HG03103 (cell line): Measurements from ENCODE around the gene NID1.
"Not testable (repeated sequence)": the region's sequence is repeated elsewhere in the genome, so short reads cannot be mapped to it uniquely, and the experiment has no call there.

ENCODE experiments used
- ATAC-seq: cut with Tn5 transposase; IDR thresholded peaks from one replicate; pipeline ENCODE4 v1.9.1; 2021; ENCODE audit warnings: low read depth; ENCODE audit not compliant: unreplicated experiment

NID1 gene

GRCh38 chr1:236064674-236065508 is at the start of gene NID1:
Gene NID1 (minus strand): TSS chr1:236065090. CDS start chr1:236065079, 11 bp downstream.
- no peak for ATAC-seq

GRCh38 chr1:236114076-236114747 is 49.3 kb upstream of the NID1 start:
- no peak for ATAC-seq

- no peak for ATAC-seq
These were observed 48.6 kb upstream of the NID1 start for GRCh38 chr1:236113324-236114032.

GRCh38 chr1:236112332-236112627 is 47.4 kb upstream of the NID1 start:
- ATAC-seq: no peak

GRCh38 chr1:236111527-236112331 is 46.8 kb upstream of the NID1 start:
- no peak for ATAC-seq

GRCh38 chr1:236110137-236110536 is 45.2 kb upstream of the NID1 start:
- ATAC-seq: no peak

GRCh38 chr1:236108027-236108648 is 43.2 kb upstream of the NID1 start:
- ATAC-seq: no peak

GRCh38 chr1:236107121-236107907 is 42.4 kb upstream of the NID1 start:
- no peak for ATAC-seq

- no peak for ATAC-seq
These were observed 38.8 kb upstream of the NID1 start for GRCh38 chr1:236103646-236104218.

GRCh38 chr1:236103059-236103458 is 38.2 kb upstream of the NID1 start:
- ATAC-seq: no peak

- no peak for ATAC-seq
These were observed 37.7 kb upstream of the NID1 start for GRCh38 chr1:236102611-236103010.

GRCh38 chr1:236101233-236102200 is 36.6 kb upstream of the NID1 start:
- ATAC-seq: no peak

GRCh38 chr1:236100799-236101198 is 35.9 kb upstream of the NID1 start:
- no peak for ATAC-seq

- ATAC-seq: no peak
These were observed 34.6 kb upstream of the NID1 start for GRCh38 chr1:236099355-236099974.

- ATAC-seq: no peak
These were observed 33.4 kb upstream of the NID1 start for GRCh38 chr1:236098267-236098666.

GRCh38 chr1:236096660-236097482 is 32.0 kb upstream of the NID1 start:
- ATAC-seq: not testable (repeated sequence)
